Left ventricle myocardium inferior (tissue), 1 donor: ENCODE results near the gene ACTR2. TPM values are rescaled to one million over a fixed set of nuclear protein-coding genes. Genes with fewer than 3 reads are reported as not detected.

ENCODE experiments used
- DNase-seq: peaks from one replicate; pipeline ENCODE4 v3.0.0-alpha.2; 2020
- H3K27ac ChIP-seq: fragments of 200-600 bp; replicated peaks from 2 replicates; pipeline ENCODE4 v1.8.0; 2021
- H3K27me3 ChIP-seq: fragments of 200-600 bp; 2 replicates; pipeline ENCODE4 v1.8.0; 2021; ENCODE audit warnings: low read depth
- H3K36me3 ChIP-seq: fragments of 200-600 bp; 2 replicates; pipeline ENCODE4 v1.8.0; 2021
- H3K4me1 ChIP-seq: fragments of 200-600 bp; 2 replicates; pipeline ENCODE4 v1.8.0; 2021
- H3K4me3 ChIP-seq: fragments of 200-600 bp; 2 replicates; pipeline ENCODE4 v1.8.0; 2021; ENCODE audit warnings: mild to moderate bottlenecking, moderate library complexity
- H3K9me3 ChIP-seq: fragments of 200-600 bp; replicated peaks from 2 replicates; pipeline ENCODE4 v1.8.0; 2021
- intact Hi-C: fragments of 100-400 bp; cut with micrococcal nuclease; formaldehyde crosslinking; loops from one replicate; pipeline ENCODE4 v1.11.0; 2022
- total RNA-seq: library from RNA; stranded (reverse); fragmentation: NEBNext Ultra II Directional; extraction: Animal tissue kit (Norgen Biotek cat#: 25700); gene quantifications from one replicate; pipeline ENCODE4 v1.2.1, GENCODE V29; 2021
- TF ChIP-seq, protein P1 (sequence below): fragments of 200-600 bp; IDR thresholded peaks from 2 replicates; pipeline ENCODE4 v1.8.0; 2021; ENCODE audit warnings: antibody characterized with exemption, mild to moderate bottlenecking, borderline replicate concordance
- donor health status: DM: no; HTN: yes; CAD: no; lungs with severe emphysema.

The ACTR2 gene
- total RNA-seq, 1 donor from 2014 or later: 100.0 TPM

DNA sequence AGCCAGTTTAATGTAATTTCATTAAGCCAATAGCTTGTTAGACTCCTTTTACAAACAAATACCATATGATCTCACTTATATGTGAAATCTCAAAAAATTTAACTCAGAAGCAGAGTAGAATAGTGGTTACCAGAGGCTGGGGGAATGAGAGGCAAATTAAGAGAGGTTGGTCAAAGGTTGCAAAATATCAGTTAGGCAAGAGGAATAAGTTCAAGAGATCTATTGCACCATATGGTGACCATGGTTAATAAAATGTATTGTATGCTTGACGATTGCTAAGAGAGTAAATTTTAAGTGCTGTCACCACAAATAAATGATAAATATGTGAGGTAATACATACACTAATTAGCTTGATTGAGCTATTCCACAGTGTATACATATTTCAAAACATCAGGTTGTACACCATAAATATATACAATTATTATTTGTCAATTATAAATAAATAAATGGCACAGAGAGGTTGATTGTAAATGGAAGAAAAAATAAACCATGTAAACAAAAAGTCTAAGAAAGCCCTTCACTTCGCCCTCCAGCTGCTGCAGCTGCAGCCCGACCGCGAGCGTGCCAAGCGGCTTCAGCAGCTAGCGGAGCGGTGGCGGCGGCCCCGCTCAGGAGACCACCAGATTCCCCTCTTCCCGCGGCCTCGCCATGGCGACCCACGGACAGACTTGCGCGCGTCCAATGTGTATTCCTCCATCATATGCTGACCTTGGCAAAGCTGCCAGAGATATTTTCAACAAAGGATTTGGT lies 23.0 kb upstream of the ACTR2 start:
- Histone ChIP-seq H3K36me3 (peaks cover 4% of the 10 kb centered on the region), H3K4me3 (peak overlapping the region; percentile 36), H3K9me3 (peaks cover 4% of the 10 kb centered on the region), H3K27ac (no peak overlapping the region), H3K27me3 (no peaks in the 10 kb centered on the region), H3K4me1 (no peaks in the 10 kb centered on the region)
- intact Hi-C loops: no loop called here
- TF ChIP-seq, protein P1, sequence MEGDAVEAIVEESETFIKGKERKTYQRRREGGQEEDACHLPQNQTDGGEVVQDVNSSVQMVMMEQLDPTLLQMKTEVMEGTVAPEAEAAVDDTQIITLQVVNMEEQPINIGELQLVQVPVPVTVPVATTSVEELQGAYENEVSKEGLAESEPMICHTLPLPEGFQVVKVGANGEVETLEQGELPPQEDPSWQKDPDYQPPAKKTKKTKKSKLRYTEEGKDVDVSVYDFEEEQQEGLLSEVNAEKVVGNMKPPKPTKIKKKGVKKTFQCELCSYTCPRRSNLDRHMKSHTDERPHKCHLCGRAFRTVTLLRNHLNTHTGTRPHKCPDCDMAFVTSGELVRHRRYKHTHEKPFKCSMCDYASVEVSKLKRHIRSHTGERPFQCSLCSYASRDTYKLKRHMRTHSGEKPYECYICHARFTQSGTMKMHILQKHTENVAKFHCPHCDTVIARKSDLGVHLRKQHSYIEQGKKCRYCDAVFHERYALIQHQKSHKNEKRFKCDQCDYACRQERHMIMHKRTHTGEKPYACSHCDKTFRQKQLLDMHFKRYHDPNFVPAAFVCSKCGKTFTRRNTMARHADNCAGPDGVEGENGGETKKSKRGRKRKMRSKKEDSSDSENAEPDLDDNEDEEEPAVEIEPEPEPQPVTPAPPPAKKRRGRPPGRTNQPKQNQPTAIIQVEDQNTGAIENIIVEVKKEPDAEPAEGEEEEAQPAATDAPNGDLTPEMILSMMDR: no peak
- DNase-seq: no peak

DNA sequence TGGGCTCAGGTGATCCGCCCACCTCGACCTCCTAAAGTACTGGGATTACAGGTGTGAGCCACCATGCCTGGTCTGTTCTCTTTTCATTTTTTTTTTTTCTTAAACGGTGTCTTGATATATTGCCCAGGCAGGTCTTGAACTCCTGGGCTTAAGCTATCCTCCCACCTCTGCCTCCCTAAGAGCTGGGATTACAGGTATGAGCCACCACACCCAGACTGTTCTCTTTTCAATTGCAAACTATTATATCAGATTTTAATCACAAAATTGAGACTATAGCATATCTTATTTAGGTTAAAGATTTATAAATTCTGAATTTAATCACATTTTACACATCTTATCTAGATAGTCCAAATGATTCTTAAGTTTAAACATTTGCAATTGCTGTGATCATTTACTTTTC lies 15.5 kb upstream of the ACTR2 start:
- no peaks in the 10 kb centered on the region for H3K4me1 ChIP-seq
- H3K9me3 ChIP-seq: no peaks in the 10 kb centered on the region
- no peaks in the 10 kb centered on the region for H3K36me3 ChIP-seq
- no peak overlapping the region for H3K4me3 ChIP-seq
- DNase-seq: no peak
- TF ChIP-seq, protein P1: no peak
- no peak overlapping the region for H3K27ac ChIP-seq
- intact Hi-C loops: no loop called here
- no peaks in the 10 kb centered on the region for H3K27me3 ChIP-seq

DNA sequence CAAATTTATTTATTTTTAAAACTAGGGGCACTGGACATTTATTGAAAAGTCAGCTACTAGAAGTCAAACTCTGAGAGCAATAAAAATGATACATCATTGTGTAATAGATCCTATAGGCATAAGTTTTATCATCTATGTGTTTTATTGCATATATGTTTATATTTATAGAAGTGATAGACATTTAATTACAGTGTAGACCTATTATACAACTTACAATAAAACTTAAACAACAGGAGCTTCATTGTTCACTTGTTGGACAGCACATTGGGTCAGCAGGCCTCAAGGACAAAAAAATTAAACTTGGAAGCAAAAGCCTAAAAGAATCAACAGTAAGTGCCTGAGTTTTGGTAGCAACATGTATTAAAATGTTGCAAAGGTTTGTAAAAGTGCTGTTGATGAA lies 15.0 kb upstream of the ACTR2 start:
- DNase-seq: no peak
- Histone ChIP-seq H3K4me3 (no peak overlapping the region), H3K4me1 (no peaks in the 10 kb centered on the region), H3K27ac (no peak overlapping the region), H3K36me3 (no peaks in the 10 kb centered on the region), H3K27me3 (no peaks in the 10 kb centered on the region), H3K9me3 (no peaks in the 10 kb centered on the region)
- TF ChIP-seq, protein P1: no peak
- intact Hi-C loops: no loop called here

DNA sequence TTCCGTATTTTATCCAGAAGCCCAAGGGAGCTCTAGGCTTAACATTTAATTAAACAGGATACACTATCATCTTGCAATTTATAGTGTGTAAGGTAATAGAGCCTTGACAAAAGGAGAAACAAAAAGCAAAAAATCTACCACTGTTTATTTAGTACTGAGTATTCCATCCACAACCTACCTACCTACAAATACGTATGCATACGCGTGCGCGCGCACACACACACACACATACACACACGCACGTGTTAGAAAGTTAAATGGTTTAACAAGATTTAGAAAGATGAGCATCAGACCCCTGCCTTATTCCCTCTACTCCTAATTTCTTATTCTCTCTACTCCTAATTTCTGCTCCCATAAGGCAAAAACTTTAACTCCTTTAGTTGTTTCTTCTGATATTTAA lies 14.6 kb upstream of the ACTR2 start:
- Histone ChIP-seq H3K27me3 (no peaks in the 10 kb centered on the region), H3K4me1 (no peaks in the 10 kb centered on the region), H3K27ac (no peak overlapping the region), H3K36me3 (no peaks in the 10 kb centered on the region), H3K4me3 (no peak overlapping the region), H3K9me3 (no peaks in the 10 kb centered on the region)
- intact Hi-C loops: no loop called here
- TF ChIP-seq, protein P1: no peak
- no peak for DNase-seq

DNA sequence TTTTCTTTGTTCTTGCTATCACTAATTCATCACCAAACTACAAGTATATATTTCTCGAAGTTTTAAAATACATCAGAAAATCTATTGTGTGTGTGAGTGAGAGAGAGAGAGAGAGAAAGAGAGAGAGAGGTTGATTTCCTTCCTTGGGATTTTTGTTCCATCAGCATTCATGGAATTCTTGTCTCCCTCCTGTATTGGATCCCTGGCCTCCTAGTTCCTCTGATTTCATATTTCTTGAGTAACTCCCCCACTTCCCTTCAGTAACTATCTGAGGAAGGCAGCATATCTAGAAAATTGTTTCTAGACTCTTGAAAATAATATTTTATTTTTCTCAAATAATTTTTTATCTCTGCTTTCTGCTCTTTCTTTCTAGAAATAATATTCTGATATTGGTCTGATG lies 13.3 kb upstream of the ACTR2 start:
- no peaks in the 10 kb centered on the region for H3K4me1 ChIP-seq
- H3K4me3 ChIP-seq: no peak overlapping the region
- no peak overlapping the region for H3K27ac ChIP-seq
- intact Hi-C loops: no loop called here
- TF ChIP-seq, protein P1: no peak
- no peak for DNase-seq
- H3K36me3 ChIP-seq: no peaks in the 10 kb centered on the region
- no peaks in the 10 kb centered on the region for H3K27me3 ChIP-seq
- H3K9me3 ChIP-seq: no peaks in the 10 kb centered on the region
